Astrocyte (in vitro differentiated cells and primary cell): ENCODE measurements around the gene QSOX2.

Experiments used
- EZH2 ChIP-seq: IDR thresholded peaks from 2 replicates; pipeline ENCODE4 v1.6.1; 2012; ENCODE audit warnings: mild to moderate bottlenecking, low read length, inconsistent platforms; ENCODE audit not compliant: insufficient read depth
- TF ChIP-seq, protein P1 (sequence below): IDR thresholded peaks from 2 replicates; pipeline ENCODE4 v1.5.1; 2011; ENCODE audit warnings: low read depth, mild to moderate bottlenecking, inconsistent platforms, low read length, moderate library complexity; ENCODE audit not compliant: insufficient read depth

DNA sequence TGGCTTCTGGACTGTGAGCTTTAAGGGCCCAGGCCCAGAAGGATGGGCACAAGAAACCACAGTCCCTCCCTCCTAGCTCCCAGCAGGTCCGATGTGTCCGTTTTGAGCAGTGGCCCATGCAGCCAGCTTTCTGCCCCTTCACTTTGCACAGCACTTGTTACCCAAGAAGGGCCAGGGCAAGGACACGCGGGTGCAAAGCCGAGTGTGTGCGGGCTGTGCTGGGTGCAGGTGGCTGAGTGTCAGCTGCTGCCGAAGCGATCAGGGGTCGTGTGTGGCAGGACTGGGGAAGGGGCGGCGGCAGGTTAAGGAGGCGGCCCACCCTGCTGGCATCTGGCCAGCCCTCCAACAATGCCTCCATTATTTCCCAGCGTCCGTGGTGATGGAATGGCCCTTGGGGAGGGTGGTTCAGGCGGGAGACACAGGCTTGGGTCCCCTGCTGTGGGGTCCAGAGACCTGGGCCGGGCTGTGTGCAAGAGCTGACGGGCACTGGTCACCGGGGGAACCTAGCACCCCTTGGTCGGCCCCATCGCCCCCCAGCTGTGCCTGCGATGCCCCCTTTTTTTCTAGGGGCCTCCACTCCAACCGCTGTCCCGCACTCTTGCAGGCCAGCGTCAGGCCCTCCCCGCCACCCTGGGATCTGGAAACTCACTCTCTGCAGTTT, 41.3 kb downstream of the QSOX2 start:
- TF ChIP-seq, protein P1, sequence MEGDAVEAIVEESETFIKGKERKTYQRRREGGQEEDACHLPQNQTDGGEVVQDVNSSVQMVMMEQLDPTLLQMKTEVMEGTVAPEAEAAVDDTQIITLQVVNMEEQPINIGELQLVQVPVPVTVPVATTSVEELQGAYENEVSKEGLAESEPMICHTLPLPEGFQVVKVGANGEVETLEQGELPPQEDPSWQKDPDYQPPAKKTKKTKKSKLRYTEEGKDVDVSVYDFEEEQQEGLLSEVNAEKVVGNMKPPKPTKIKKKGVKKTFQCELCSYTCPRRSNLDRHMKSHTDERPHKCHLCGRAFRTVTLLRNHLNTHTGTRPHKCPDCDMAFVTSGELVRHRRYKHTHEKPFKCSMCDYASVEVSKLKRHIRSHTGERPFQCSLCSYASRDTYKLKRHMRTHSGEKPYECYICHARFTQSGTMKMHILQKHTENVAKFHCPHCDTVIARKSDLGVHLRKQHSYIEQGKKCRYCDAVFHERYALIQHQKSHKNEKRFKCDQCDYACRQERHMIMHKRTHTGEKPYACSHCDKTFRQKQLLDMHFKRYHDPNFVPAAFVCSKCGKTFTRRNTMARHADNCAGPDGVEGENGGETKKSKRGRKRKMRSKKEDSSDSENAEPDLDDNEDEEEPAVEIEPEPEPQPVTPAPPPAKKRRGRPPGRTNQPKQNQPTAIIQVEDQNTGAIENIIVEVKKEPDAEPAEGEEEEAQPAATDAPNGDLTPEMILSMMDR, result no peak
- TF ChIP-seq EZH2, result peak; percentile 35
